GM21576 (cell line): ENCODE measurements around the gene PKD2L1.

Experiments
- ATAC-seq: cut with Tn5 transposase; IDR thresholded peaks from one replicate; pipeline ENCODE4 v1.9.1; 2021; ENCODE audit warnings: mild to moderate bottlenecking, moderate library complexity; ENCODE audit not compliant: unreplicated experiment

Gene PKD2L1

DNA sequence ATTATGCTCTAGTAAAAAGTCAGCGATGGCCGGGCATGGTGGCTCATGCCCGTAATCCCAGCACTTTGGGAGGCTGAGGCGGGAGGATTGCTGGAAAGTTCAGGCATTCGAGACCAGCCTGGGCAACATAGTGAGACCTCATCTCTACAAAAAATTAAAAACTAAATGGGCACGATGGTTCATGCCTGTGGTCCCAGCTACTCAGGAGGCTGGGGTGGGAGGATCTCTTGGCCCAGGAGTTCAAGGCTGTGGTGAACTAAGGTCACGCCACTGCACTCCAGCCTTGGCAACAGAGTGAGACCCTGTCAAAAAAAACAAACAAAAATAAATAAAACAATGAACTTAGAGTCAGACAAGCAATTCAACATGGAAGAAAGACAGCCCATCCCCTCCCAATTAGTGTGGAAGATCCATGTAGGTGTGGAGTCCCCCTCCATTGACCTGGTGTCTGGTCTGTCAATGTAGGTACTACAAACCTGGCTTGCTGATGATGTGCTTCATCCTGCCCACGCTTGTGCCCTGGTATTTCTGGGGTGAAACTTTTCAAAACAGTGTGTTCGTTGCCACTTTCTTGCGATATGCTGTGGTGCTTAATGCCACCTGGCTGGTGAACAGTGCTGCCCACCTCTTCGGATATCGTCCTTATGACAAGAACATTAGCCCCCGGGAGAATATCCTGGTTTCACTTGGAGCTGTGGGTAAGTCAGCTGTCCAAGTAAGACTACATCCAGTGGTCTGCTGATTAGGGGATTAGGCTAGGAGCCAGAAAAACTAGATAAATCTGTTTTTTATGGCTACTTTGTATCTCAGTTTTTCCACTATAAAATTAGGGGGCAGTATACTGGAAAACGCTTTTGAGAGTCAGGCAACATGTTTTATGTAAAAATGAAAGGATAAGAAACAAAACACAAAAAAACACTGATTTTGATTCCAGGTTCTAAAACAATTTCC, 26.3 kb upstream of the PKD2L1 start:
- ATAC-seq, result no peak

DNA sequence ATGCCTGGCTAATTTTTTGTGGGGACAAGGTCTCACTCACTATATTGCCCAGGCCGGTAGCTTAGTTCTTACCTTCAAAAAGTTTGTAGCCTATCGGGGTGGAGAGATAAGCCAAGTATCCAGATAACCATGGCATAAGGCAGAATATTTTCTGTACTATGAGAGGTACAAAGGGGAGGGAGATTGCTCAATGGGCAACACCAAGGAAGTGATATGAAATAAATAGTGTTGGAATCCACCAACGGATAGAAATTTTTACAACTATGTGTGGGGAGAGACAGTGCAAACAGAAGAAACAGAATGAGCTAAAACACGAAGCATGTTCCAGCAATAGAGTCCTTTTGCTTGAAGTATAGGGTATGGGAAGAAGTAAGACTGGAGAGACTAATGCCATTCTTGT, 25.1 kb upstream of the PKD2L1 start:
- no peak for ATAC-seq

DNA sequence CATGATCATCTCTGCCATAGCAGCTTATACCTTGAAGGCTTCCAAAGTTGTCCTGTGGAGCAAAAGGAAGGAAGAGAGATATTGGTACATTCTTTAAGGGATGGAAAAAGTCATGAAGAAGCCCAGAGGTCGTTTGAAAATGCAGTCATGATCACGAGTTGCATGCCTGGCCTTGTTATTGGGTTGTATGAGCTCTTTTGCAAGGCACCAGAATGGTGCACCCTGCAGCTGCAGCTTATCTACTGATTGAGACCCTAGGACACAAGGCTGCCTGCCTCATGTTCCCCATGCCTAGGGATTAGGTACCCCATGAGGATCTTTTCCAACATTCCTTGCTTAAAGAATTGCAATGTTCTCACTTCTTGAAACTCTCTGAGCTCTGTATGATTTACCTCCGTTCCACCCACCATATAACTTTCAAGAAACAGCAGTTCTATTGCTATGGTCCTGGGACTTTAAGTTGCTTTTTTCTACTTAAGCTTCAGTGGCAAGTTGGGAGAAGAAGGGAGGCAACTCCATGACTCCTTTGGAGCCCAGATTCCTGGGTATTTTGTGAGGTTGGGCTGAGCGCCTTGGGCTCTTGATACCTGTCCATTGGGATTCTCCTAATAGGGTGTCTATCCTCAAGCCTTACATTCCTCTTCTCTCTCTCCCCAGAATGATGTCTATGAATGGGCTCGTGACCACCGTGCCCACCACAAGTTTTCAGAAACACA, 23.9 kb upstream of the PKD2L1 start:
- no peak for ATAC-seq

DNA sequence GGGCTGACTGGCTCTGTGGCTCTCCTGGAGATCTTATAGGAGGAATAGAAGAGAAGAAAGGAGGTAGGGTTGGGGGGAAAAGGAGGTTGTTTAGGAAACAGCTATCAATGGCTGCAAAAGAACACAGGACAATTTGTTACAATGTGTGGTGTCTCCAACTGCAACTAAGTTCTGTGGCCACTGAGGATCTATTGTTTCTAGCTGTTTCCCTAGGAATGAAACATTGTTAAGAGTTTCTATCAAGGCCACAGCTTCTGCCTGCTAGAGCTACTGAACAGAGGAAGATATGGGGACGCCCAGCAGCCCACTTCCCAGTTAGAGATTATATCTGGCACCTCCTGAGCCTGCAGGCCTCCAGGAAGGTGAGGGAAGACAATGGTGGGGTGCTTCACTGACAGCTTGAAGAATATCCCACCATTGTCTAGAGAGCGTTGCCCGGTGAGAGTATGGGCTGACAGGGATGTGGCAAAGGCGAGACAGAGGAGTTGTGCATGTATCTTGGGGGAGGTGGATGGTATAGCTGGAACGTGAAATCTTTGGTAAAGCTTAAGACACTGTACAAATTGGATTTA, 21.0 kb upstream of the PKD2L1 start:
- no peak for ATAC-seq

DNA sequence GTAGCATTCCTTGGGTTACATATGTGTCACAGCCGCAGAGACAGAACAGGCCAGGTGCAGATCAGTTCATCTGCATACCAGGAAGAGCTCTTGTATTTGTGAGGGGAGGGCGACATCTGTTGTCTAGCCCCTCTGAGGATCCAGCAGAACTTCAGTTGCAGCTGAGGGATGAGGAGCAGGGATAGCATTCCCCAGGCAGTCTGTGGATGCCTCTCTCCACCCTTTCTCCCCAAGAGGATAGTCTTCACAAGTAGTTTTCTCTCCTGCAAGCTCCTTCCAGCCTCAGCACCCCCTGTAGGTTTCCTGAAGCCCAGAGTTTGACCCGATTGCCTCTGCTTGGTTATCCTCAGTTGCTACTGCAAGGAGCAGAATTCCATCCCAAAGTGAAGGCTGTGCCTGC, 19.6 kb upstream of the PKD2L1 start:
- no peak for ATAC-seq

DNA sequence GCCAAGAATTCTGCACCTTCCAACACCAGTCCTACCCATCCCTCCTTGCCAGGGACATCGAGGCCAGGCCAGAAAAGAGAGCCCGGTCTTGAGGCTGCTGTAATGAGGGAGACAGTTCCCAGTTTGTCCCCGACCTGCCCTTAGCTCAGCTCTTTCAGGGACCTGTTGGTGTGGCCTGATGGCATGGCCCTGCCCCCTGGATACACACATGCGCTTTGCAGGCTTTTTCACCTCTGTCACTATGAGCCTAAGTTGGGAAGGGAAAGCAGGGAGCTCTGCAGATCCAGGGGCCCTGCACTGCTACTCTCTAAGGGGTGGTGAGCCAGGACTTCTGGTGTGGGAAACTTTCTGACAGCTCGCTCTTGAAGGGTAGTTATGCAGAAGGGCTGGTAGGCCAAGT, 19.1 kb upstream of the PKD2L1 start:
- ATAC-seq, result no peak

DNA sequence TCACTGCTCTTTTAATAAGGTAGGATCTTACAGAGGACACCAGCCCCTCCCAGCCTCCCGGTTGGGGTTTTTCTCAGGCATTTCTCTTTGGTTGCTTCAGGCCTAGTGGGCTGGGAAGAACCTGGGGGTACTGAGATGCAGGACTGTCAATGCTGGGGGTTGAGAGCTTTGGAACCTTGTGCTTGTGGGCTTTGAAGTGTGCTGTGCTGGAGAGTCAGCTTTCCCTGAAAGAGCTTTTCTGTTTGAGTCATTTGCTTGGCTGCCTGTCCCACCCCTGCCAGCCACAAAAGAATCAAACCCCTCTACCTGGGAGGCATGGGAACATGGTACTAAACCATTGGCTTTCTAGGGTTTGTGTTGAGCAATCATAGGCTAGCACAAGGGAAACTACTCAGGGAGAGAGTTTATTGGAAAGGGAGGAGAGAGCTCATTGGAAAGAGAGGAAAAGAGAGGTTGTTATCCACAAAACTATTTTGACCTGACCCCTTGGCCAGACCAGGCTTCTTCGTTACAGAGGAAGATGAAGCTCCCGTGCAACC, 18.4 kb upstream of the PKD2L1 start:
- no peak for ATAC-seq

DNA sequence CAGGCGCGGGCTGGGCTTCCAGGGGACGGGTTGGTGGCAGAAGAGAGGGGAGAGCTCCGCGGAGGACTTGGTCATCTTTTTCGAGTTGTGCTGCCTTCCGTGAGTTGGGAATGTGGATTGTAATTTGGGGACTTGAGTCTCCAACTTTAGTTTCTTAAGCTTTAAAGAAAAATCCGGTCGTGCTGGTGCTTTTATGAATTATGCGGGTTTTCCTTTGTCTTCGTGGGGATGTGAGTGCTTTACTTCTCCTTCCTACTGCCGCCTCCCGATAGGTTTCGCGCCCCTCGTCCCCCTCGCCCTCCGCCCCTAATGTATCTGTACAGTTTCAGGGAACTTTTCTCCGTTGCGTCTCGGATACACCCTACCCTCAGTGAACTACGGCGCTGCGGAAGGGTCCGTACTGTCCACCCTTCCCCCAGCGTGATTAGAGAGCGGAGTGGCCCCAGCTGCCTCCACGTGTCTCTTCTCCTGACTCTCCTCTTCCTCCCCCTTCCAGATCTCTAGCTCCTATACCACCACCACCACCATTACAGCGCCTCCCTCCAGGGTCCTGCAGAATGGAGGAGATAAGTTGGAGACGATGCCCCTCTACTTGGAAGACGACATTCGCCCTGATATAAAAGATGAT, 17.7 kb upstream of the PKD2L1 start:
- no peak for ATAC-seq

DNA sequence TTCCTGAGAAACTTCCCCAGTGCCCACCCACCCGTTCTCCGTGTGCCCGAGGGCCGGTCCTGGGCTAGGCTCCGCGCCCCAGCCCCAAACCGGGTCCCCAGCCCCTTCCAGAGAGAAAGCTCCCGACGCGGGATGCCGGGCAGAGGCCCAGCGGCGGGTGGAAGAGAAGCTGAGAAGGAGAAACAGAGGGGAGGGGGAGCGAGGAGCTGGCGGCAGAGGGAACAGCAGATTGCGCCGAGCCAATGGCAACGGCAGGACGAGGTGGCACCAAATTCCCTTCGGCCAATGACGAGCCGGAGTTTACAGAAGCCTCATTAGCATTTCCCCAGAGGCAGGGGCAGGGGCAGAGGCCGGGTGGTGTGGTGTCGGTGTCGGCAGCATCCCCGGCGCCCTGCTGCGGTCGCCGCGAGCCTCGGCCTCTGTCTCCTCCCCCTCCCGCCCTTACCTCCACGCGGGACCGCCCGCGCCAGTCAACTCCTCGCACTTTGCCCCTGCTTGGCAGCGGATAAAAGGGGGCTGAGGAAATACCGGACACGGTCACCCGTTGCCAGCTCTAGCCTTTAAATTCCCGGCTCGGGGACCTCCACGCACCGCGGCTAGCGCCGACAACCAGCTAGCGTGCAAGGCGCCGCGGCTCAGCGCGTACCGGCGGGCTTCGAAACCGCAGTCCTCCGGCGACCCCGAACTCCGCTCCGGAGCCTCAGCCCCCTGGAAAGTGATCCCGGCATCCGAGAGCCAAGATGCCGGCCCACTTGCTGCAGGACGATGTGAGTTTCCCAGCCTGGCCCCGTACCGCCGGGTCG, 16.9 kb upstream of the PKD2L1 start, which contains the start of gene SCD:
Gene SCD, plus strand, starts transcription at position 469 of the 803 bp plus-strand sequence. Its CDS starts 272 bp downstream, at position 741.
- ATAC-seq, result peak; percentile 89

DNA sequence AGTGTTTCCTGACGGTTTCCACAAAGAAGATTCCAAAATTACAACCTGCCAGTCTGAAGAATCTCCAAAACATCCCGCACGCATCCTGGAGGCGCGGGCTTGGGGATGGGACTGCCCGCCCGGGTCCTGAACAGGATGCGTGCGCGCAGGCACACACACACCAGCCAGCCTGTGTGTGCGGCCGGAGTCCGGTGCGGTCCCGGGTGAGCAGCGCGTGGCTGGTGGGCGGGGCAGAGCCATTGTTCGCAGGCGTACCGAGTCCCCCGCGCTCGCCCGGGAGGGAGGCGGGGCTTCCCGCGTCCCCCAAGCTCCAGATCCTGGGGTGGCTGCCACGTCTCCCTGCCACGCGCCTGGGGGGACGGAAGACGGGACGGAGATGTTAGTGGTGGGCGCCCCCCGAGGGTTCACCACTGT, 16.3 kb upstream of the PKD2L1 start:
- ATAC-seq, result peak; percentile 49

DNA sequence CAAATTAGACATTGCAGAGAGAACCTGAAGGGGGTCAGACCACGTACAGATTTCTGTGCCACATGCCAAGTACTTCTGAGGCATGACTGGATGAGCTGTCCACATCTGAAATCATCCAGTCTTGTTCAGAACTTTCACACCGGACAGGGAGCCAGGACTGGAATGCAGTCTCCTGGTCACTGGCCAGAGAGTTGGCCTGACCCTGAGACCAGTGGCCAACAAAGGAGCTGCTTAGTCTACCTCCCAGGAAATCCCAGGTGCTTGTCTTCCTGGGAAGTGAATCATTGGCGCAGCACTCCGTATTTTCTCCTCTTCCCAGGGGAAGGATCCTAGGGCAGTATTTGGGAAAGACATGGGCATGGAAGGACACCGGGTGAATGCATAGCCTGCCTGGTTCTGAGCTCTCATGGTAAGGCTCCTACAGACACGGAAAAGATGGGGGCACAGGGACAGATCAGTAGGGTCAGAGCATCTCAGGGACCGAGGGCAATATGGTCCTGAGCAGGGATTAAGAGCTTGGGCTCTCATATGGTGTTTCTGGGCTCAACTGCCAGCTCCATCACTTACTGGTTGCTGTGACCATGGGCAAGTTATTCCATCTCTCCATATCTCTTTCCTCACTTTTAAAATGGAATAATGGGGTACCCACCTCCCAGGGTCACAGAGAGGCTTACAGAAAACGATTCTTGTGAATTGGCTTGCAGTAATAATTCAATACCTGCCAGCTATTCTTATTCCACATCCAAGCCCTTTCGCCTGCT, 15.7 kb upstream of the PKD2L1 start:
- ATAC-seq, result no peak

DNA sequence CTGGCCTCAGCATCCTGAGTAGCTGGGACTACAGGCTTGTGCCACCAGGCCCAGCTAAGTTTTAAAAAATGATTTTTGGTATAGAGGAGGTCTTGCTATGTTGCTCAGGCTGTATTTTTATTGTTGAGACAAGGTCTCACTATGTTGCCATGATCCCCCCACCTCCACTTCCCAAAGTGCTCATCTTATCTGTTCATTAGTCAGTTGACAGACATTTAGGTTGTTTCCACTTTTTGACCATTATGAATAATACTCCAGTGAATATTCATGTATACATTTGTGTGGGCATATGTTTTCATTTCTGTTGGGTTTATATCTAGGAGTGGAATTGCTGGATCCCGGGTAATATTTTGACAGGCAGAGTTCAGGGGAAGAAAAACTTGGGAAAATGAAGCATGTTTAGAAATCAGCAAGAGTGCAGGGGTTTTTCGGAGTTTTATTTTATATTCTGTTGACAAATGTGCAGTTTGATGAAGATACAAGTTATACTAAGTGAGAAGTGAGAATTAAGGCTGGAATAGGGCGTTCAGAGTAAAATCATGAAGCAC, 14.3 kb upstream of the PKD2L1 start:
- ATAC-seq, result no peak

DNA sequence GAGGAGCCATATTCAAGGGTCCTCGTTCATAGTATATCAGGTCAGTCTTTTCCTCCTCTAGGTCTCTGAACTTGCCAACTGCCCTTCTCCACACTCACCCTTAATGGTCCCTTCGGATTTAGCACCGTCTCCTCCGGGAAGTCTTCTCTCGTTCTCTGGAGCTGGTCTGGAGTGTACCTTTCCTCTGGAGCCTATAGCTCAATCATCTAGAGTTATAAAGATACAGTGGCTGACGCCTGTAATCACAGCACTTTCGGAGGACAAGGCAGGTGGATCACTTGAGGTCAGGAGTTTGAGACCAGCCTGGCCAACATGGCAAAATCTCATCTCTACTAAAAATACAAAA, 12.6 kb upstream of the PKD2L1 start:
- no peak for ATAC-seq

DNA sequence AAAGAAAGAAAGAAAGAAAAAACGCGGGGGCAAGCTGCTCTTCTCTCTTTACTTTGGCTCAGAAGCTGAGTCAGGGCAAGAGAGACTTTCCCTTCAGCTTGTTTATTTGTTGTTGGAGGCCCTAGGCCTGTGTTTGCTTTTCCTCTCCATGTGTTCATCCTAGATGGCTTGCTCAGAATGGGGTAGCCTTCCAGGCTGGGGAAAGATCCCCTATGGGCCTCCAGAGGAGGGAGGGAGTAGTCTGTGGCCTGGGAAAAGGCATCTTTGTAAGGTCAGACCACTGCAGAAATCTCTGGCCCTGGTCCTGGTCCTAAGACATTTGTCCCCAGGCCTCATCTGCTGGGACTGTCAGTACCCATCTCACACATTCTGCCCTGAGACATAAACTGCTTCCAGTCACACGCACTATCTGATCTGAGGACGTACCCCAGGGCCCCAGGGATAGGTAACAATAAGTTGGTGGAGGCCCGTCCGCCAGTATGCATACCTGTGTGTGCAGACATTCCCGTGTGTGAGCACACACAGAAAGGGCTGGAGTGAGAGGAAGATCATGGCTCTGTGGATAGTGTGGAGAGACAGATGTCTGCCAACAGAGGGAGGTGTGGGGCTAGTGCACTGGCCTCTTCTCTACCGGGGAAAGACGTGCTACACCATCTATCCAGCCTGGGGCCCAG, 12.1 kb upstream of the PKD2L1 start:
- no peak for ATAC-seq

DNA sequence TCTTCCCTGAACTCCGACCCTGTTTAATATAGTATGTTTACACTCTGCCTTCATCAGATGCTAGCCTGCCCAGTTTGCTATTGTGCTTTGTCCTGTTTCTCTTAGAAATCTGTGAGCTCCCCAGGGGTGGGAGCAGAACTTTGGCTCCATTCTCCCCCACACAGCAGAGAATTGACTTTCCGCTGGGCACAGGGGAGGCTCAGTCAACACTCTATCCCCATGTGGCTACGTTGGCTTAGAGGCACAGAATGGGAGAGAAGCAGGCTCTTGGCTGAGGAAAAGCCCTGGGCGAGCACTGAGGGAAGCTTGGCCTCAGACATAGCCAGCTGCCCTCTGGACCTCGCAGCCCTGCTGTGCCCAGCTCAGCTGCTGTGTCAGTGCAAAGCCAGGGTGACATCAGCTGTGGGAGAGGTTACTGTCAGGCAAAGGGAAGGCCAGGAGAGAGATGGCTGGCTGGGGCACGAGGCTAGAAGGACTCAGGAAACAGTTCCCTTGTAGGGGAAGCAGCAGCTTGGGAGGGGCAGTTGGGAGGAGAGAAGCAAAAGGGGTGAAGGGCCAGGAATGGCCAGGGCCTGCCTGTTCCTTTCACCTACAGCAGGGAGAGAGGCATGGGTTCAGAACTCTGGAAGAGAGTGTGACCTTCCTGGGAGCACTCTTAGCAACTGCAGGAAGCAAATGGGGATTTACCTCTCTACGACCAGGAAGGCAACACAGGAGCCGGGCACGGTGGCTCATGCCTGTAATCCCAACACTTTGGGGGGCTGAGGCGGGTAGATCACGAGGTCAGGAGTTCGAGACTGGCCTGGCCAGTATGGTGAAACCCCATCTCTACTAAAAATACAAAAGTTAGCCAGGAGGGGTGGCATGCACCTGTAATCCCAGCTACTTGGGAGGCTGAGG, 11.2 kb upstream of the PKD2L1 start:
- no peak for ATAC-seq

DNA sequence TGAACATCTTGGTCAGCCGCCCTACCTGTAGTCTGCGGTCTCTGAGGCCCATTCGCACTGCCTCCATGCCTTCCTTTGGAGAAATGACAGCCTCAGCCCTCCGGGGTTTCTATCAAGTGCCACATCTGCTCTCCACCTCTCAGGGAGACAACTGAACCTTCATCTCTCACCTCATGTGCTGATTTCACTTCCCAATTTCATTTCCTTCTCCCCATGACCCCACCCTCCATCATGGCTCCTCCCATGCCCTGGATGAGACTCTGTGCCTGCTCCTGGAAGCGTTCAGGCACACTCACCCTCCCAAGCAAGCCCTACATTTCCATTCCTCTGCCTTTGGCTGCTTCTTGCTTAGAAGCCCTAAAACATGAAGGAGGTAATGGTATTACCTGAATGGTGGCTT, 9.2 kb upstream of the PKD2L1 start:
- ATAC-seq, result peak; percentile 55

DNA sequence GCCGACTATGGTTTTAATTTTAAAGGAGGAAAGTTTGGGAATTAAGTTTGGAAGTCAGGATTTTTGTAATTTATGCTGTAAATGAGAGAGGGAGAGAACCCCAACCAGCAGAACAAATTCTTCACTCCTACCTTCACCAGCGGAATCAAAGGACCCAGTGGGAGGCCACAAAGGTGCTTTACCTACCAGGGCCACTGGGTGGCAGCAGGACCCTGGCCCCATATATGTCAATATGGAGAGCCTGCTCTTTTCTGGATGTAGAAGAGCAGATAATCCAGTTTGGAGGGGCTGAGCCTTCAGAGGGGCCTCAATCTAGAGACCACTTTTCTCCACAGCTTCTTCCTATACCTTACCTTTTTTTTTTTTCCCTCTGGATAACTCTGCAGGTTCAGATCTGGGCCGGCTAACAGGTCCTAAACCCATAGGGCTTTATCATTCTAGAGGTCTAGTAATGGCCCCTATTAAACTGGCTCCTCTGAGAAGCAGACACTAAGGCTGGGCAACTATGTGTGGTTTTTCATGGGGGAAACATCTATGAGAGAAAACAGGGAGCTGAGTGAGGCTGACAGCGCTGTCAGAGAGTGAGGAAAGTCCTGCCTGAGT, 8.5 kb upstream of the PKD2L1 start:
- no peak for ATAC-seq
